ENCODE results near the gene HIRA. TPM values are rescaled to one million over a fixed set of nuclear protein-coding genes. Genes with fewer than 3 reads are reported as not detected.
"Not testable (repeated sequence)": the region's sequence is repeated elsewhere in the genome, so short reads cannot be mapped to it uniquely, and the experiment has no call there.

Gene HIRA
- total RNA-seq, 1 experiment from 2014 or later = 24.3 TPM

DNA sequence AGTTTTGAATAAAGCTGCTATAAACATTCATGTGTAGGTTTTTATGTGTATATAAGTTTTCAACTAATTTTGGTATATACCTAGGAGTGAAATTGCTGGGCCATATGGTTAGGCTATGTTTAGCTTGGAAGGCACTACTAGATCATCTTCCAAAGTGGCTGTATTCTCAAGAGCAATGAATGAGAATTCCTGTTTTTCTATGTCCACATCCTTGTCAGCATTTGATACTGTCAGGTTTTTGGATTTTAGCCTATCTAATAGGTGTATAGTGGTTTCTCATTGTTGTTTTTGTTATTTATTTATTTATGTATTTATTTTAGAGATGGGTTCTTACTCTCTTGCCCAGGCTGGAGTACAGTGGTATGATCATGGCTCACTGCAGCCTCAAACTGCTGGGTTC lies 113.7 kb downstream of the HIRA start:
- Mint-ChIP-seq H3K36me3 (ENCODE audit: insufficient read depth, unreplicated experiment) (no peaks in the 10 kb centered on the region), H3K27ac (ENCODE audit: low read depth, unreplicated experiment) (no peak overlapping the region), H3K9me3 (ENCODE audit: unreplicated experiment) (peaks cover 13% of the 10 kb centered on the region), H3K4me3 (ENCODE audit: unreplicated experiment) (no peak overlapping the region), H3K27me3 (ENCODE audit: insufficient read depth, unreplicated experiment) (no peaks in the 10 kb centered on the region), H3K4me1 (ENCODE audit: insufficient read depth, unreplicated experiment) (no peaks in the 10 kb centered on the region)
- intact Hi-C loops (cut with micrococcal nuclease) = no loop called here
- no TSS peak for BruUV-seq (replicated peaks)
- ChIA-PET POLR2A (no interaction called here), CTCF (interaction anchor here (0.6 to 1.6 kb wide), 4 partner anchors 18 to 652 kb away, joined by 3 to 7 read pairs (median 6); no protein-coding TSS in a partner anchor)
- TF ChIP-seq, protein P1, sequence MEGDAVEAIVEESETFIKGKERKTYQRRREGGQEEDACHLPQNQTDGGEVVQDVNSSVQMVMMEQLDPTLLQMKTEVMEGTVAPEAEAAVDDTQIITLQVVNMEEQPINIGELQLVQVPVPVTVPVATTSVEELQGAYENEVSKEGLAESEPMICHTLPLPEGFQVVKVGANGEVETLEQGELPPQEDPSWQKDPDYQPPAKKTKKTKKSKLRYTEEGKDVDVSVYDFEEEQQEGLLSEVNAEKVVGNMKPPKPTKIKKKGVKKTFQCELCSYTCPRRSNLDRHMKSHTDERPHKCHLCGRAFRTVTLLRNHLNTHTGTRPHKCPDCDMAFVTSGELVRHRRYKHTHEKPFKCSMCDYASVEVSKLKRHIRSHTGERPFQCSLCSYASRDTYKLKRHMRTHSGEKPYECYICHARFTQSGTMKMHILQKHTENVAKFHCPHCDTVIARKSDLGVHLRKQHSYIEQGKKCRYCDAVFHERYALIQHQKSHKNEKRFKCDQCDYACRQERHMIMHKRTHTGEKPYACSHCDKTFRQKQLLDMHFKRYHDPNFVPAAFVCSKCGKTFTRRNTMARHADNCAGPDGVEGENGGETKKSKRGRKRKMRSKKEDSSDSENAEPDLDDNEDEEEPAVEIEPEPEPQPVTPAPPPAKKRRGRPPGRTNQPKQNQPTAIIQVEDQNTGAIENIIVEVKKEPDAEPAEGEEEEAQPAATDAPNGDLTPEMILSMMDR (IDR thresholded peaks at IDR 0.05; ENCODE audit: unreplicated experiment) = no peak
- no peak for DNase-seq (ENCODE audit: unreplicated experiment)

DNA sequence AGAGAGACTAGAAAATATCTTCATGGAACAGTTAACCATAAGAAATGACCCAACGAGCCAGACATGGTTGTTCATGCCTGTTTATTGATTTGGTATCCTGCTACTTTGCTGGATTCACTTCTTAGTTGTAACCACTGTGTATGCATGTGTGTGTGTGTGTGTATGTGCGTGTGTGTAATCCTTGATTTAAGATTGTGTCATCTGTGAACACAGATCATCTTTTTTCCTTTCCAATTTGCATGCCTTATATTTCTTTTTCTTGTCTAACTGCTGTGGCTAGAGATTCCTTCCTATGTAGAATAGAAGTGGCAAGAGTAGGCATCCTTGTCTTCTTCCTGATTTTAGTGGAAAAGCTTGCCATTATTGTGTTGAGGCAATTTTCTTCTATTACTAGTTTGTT lies 123.7 kb downstream of the HIRA start:
- no peaks in the 10 kb centered on the region for H3K27me3 Mint-ChIP-seq (ENCODE audit: insufficient read depth, unreplicated experiment)
- DNase-seq (ENCODE audit: unreplicated experiment) = no peak
- H3K9me3 Mint-ChIP-seq (ENCODE audit: unreplicated experiment) = no peaks in the 10 kb centered on the region
- H3K36me3 Mint-ChIP-seq (ENCODE audit: insufficient read depth, unreplicated experiment) = no peaks in the 10 kb centered on the region
- intact Hi-C loops (cut with micrococcal nuclease) = no loop called here
- H3K27ac Mint-ChIP-seq (ENCODE audit: low read depth, unreplicated experiment) = no peak overlapping the region
- CTCF ChIA-PET = no interaction called here
- POLR2A ChIA-PET = interaction anchor here (0.7 kb wide), 1 partner anchor 170 kb away, joined by 3 read pairs; no protein-coding TSS in a partner anchor
- TF ChIP-seq, protein P1 (IDR thresholded peaks at IDR 0.05; ENCODE audit: unreplicated experiment) = no peak
- BruUV-seq (replicated peaks) = no TSS peak
- no peaks in the 10 kb centered on the region for H3K4me1 Mint-ChIP-seq (ENCODE audit: insufficient read depth, unreplicated experiment)
- no peak overlapping the region for H3K4me3 Mint-ChIP-seq (ENCODE audit: unreplicated experiment)

GRCh38 chr22:19306535-19306934 lies 125.0 kb downstream of the HIRA start:
- H3K36me3 Mint-ChIP-seq (ENCODE audit: insufficient read depth, unreplicated experiment); POLR2A ChIA-PET; CTCF ChIA-PET: not testable (repeated sequence)

DNA sequence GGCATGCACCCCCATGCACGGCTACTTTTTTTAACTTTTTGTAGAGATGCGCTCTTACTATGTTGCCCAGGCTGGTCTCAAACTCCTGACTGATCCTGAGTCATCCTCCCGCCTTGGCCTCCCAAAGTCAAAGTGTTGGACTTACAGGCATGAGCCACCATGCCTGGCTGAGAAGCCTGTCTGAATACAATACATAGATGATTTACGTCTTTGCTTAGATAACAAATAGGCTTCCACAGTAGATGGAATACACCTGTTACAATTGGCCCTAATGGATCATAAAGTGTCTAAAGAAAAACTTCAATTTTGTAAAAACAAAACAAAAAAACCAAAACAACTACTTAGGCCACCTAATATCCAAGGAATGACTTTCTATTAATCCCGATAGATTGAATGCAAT lies 127.0 kb downstream of the HIRA start:
- intact Hi-C loops (cut with micrococcal nuclease) = no loop called here
- CTCF ChIA-PET = interaction anchor here (0.6 kb wide), 2 partner anchors 125 to 191 kb away, joined by 3 read pairs; no protein-coding TSS in a partner anchor
- TF ChIP-seq, protein P1 (IDR thresholded peaks at IDR 0.05; ENCODE audit: unreplicated experiment) = no peak

More at GRCh38 chr22:19306535-19306934, 125.0 kb downstream of the HIRA start:
- H3K27me3 Mint-ChIP-seq (ENCODE audit: insufficient read depth, unreplicated experiment); H3K4me1 Mint-ChIP-seq (ENCODE audit: insufficient read depth, unreplicated experiment); BruUV-seq (replicated peaks); H3K9me3 Mint-ChIP-seq (ENCODE audit: unreplicated experiment); DNase-seq (ENCODE audit: unreplicated experiment); H3K4me3 Mint-ChIP-seq (ENCODE audit: unreplicated experiment); H3K27ac Mint-ChIP-seq (ENCODE audit: low read depth, unreplicated experiment); intact Hi-C loops (cut with micrococcal nuclease): not testable (repeated sequence)

DNA sequence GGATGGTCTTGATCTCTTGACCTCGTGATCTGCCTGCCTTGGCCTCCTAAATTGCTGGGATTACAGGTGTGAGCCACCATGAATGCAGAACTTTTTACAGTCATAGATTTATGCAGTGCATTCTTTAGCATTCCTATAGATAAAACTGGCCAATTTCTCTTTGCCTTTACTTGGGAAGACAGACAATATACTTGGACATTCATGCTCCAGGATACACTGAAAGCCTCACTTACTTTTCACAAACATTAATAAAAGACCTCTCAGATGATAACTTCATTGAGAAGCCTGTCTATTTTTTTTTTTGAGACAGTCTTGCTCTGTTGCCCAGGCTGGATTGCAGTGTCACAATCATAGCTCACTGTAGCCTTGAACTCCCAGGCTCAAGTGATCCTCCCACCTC lies 127.7 kb downstream of the HIRA start:
- BruUV-seq (replicated peaks) = no TSS peak
- no peaks in the 10 kb centered on the region for H3K36me3 Mint-ChIP-seq (ENCODE audit: insufficient read depth, unreplicated experiment)
- TF ChIP-seq, protein P1 (IDR thresholded peaks at IDR 0.05; ENCODE audit: unreplicated experiment) = no peak
- no peak overlapping the region for H3K27ac Mint-ChIP-seq (ENCODE audit: low read depth, unreplicated experiment)
- H3K9me3 Mint-ChIP-seq (ENCODE audit: unreplicated experiment) = no peaks in the 10 kb centered on the region
- DNase-seq (ENCODE audit: unreplicated experiment) = no peak
- H3K4me1 Mint-ChIP-seq (ENCODE audit: insufficient read depth, unreplicated experiment) = no peaks in the 10 kb centered on the region
- ChIA-PET POLR2A (no interaction called here), CTCF (no interaction called here)
- no peak overlapping the region for H3K4me3 Mint-ChIP-seq (ENCODE audit: unreplicated experiment)
- no peaks in the 10 kb centered on the region for H3K27me3 Mint-ChIP-seq (ENCODE audit: insufficient read depth, unreplicated experiment)
- intact Hi-C loops (cut with micrococcal nuclease) = no loop called here

More for the DNA sequence above, 127.0 kb downstream of the HIRA start:
- H3K4me1 Mint-ChIP-seq (ENCODE audit: insufficient read depth, unreplicated experiment) = no peaks in the 10 kb centered on the region
- H3K27ac Mint-ChIP-seq (ENCODE audit: low read depth, unreplicated experiment) = no peak overlapping the region
- no peak for DNase-seq (ENCODE audit: unreplicated experiment)
- POLR2A ChIA-PET = no interaction called here
- H3K9me3 Mint-ChIP-seq (ENCODE audit: unreplicated experiment) = no peaks in the 10 kb centered on the region
- no peaks in the 10 kb centered on the region for H3K27me3 Mint-ChIP-seq (ENCODE audit: insufficient read depth, unreplicated experiment)
- H3K36me3 Mint-ChIP-seq (ENCODE audit: insufficient read depth, unreplicated experiment) = no peaks in the 10 kb centered on the region
- H3K4me3 Mint-ChIP-seq (ENCODE audit: unreplicated experiment) = no peak overlapping the region
- no TSS peak for BruUV-seq (replicated peaks)

Data from MCF 10A (cell line).